GM11168 (cell line): ENCODE results near the gene NRG3.
"Not testable (repeated sequence)": the region's sequence is repeated elsewhere in the genome, so short reads cannot be mapped to it uniquely, and the experiment has no call there.

Experiments used
- in situ Hi-C: fragments of 300-500 bp; cut with MboI; formaldehyde crosslinking; loops from one replicate; pipeline ENCODE4 v1.12.0; 2022; ENCODE audit warnings: low sequenced_read_pairs; ENCODE audit not compliant: unreplicated experiment

NRG3 gene

GRCh38 chr10:82335831-82336230 is 460.8 kb downstream of the NRG3 start:
- in situ Hi-C loops: no loop called here

- in situ Hi-C loops: no loop called here
Measured at GRCh38 chr10:82340166-82340565, 465.2 kb downstream of the NRG3 start.

- in situ Hi-C loops: not testable (repeated sequence)
Measured at GRCh38 chr10:82349590-82349989, 474.6 kb downstream of the NRG3 start.

- in situ Hi-C loops: no loop called here
Measured at GRCh38 chr10:82353381-82353780, 478.4 kb downstream of the NRG3 start.

- in situ Hi-C loops: no loop called here
Measured at GRCh38 chr10:82358486-82359099, 483.6 kb downstream of the NRG3 start.

- in situ Hi-C loops: no loop called here
Measured at GRCh38 chr10:82361256-82361655, 486.3 kb downstream of the NRG3 start.

- in situ Hi-C loops: no loop called here
Measured at GRCh38 chr10:82377608-82378007, 502.6 kb downstream of the NRG3 start.

GRCh38 chr10:82378146-82378545 is 503.2 kb downstream of the NRG3 start:
- in situ Hi-C loops: no loop called here

- in situ Hi-C loops: no loop called here
Measured at GRCh38 chr10:82383350-82383749, 508.4 kb downstream of the NRG3 start.

GRCh38 chr10:82390866-82391658 is 516.1 kb downstream of the NRG3 start:
- in situ Hi-C loops: no loop called here

- in situ Hi-C loops: no loop called here
Measured at GRCh38 chr10:82391971-82392370, 517.0 kb downstream of the NRG3 start.

- in situ Hi-C loops: no loop called here
Measured at GRCh38 chr10:82392533-82392932, 517.5 kb downstream of the NRG3 start.

GRCh38 chr10:82394122-82394521 is 519.1 kb downstream of the NRG3 start:
- in situ Hi-C loops: no loop called here

GRCh38 chr10:82394987-82395386 is 520.0 kb downstream of the NRG3 start:
- in situ Hi-C loops: no loop called here

GRCh38 chr10:82396886-82397285 is 521.9 kb downstream of the NRG3 start:
- in situ Hi-C loops: no loop called here

- in situ Hi-C loops: no loop called here
Measured at GRCh38 chr10:82397854-82398253, 522.9 kb downstream of the NRG3 start.

GRCh38 chr10:82399850-82400249 is 524.9 kb downstream of the NRG3 start:
- in situ Hi-C loops: no loop called here

GRCh38 chr10:82400841-82401240 is 525.8 kb downstream of the NRG3 start:
- in situ Hi-C loops: no loop called here

GRCh38 chr10:82402906-82403401 is 528.0 kb downstream of the NRG3 start:
- in situ Hi-C loops: no loop called here

GRCh38 chr10:82409671-82410070 is 534.7 kb downstream of the NRG3 start:
- in situ Hi-C loops: no loop called here

GRCh38 chr10:82411416-82411815 is 536.4 kb downstream of the NRG3 start:
- in situ Hi-C loops: no loop called here

GRCh38 chr10:82420001-82420400 is 545.0 kb downstream of the NRG3 start:
- in situ Hi-C loops: no loop called here
